GM19468 (cell line): Measurements from ENCODE around the gene PIK3R6.

Experiments
- ATAC-seq: cut with Tn5 transposase; IDR thresholded peaks from one replicate; pipeline ENCODE4 v1.9.1; 2021; ENCODE audit warnings: mild to moderate bottlenecking, moderate library complexity, moderate number of reproducible peaks; ENCODE audit not compliant: unreplicated experiment; ENCODE audit errors: extremely low read depth

PIK3R6 gene

DNA sequence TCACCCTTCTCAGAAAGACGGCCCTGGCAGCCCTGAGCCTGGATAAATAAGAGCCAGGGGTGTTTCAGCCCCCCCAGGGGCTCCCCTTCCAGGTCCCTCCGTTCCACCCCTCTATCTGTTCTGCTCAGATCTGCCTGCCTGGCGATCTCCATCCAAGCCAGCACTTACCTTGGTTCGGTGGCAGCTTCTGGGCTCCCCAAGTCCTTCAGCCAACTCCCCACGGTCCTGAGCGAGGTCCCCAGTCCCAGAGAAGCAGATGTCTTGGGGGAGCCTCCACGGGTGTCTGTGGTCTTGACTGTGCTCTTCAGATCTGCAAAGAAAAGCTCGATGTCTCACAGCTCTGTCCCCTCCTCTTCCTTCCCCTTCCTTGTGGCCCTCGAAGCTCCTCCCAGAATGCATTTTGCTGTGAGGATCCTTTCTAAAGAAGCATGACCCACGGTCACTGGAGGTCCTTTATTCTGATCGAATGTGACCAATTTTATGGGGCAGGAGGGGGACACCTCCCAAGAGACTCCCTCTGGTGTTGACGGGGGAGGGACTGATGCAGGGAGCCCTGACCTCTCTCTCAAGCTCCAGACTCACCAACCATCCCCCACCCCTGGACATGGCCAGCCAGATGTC is at the start of gene PIK3R6:
Gene PIK3R6, minus strand, starts transcription at position 314 of the 621 bp plus-strand sequence. CDS start 17,880 bp downstream, outside the sequence.
- no peak for ATAC-seq

- ATAC-seq = no peak
Measured at GRCh38 chr17:8916466-8916865, 49.0 kb upstream of the PIK3R6 start.

- no peak for ATAC-seq
Measured at GRCh38 chr17:8914554-8914953, 47.1 kb upstream of the PIK3R6 start.

GRCh38 chr17:8913879-8914278 is 46.4 kb upstream of the PIK3R6 start:
- no peak for ATAC-seq

- ATAC-seq = no peak
Measured at GRCh38 chr17:8913091-8913490, 45.6 kb upstream of the PIK3R6 start.

- ATAC-seq = no peak
Measured at GRCh38 chr17:8912084-8912981, 44.9 kb upstream of the PIK3R6 start.

- ATAC-seq = no peak
Measured at GRCh38 chr17:8910969-8911604, 43.6 kb upstream of the PIK3R6 start.

DNA sequence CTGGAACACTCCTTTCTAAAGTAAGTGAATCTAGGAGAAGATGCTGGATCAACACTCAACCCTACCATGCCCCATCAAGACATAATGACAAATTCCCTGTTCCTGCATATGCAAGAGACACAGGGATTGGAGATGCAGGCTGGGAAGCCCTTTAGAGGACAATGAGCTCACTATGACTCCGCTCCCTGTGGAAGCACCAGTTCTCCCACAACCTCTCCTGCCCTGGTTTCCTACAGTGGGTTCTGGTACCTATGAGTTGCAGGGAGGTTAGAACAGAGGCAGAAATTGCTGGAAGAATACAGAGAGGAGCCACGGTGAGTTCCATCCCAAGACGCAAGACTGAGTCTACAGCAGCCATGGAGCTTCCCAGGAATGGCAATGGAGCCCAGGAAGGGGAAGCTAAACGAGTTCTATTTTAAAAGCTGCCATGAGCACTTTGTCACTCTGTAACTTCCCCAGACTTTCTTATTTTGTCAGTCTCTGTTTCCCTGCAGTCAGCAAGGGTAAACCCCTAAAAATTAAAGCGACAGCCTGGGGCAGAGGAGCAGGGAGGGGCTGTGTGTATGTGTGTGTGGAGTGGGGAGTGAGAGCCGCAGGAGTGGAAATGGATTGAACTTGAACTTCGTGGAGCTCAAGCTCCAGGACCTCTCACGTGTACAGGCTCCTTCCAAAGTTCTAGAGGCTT is 42.3 kb upstream of the PIK3R6 start:
- ATAC-seq = no peak

DNA sequence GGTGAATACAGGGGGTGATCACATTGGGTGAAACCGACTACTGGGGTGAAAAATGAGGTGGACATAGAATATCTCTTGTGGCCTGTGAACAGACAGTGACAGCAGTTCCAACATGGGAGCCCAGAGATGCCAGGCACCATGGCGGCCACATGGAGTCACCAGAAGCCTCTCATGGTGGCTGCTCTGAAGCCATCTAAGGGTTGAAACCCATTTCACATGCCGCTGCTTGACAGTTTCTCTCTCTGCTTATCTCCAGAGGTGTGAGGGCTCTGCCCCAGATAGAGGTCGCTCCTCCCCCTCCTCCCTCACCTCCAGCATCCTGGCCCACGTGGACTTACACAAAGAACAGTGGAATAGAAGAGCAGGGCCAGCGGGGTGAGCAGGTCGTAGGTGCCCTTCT is 37.9 kb upstream of the PIK3R6 start:
- no peak for ATAC-seq

DNA sequence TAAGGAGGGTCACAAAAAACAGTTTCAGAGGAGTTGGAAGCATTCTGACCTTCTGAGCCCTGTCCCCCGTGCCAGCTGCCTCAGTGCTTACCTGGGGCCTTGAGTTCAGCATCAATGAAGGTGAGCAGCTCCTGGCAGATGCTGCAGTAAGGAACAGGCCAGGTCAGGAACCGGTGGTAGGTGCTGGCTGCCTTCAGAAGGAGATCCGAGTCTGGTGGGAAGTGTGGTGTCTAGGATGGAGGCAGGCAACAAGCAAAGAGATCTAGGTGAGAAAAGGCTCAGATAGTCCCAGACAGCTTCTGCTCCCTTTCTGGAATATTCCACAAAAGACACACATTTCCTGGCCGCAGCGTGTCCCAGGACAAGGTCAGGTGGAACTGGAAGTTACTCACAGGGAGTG is 37.2 kb upstream of the PIK3R6 start:
- ATAC-seq = no peak

DNA sequence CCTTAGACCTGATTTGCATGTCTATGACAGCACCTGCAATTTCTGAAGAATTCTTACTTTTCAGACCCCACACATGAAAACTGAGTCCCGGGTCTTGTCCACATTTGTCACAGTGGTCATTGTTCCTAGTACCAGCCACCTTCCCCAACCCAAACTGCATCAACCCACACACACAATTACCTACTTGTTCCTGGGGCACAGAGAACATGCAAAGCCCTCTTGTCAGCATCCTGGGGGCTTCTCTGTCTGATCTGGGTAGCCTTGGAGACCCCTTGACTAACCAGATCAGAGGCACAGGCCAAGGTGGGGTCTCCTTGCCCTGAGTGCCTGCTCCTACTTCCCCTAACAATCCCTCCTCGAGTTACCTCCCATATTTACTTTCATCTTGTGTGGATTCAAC is 36.7 kb upstream of the PIK3R6 start:
- ATAC-seq = no peak

GRCh38 chr17:8900626-8901585 is 33.4 kb upstream of the PIK3R6 start:
- ATAC-seq = no peak

DNA sequence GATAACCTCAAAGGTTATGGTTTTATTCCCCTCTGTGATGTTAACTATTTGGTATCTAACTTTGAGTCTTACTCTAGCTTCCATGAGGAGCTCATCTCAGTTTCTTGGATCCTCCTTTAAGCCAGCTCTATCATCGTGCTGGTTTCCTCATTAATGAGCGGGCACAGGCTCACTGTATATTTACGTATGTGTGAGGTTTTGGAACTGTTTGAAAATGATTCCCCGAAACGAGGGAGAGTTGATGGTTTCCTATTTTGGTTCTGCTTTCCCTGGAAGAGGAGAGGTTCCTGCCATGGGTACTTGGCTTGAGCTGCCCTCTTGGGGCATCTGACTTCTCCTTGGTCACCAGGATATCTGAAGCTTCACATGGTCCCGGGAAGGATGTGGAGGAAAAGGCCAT is 32.7 kb upstream of the PIK3R6 start:
- ATAC-seq = no peak

DNA sequence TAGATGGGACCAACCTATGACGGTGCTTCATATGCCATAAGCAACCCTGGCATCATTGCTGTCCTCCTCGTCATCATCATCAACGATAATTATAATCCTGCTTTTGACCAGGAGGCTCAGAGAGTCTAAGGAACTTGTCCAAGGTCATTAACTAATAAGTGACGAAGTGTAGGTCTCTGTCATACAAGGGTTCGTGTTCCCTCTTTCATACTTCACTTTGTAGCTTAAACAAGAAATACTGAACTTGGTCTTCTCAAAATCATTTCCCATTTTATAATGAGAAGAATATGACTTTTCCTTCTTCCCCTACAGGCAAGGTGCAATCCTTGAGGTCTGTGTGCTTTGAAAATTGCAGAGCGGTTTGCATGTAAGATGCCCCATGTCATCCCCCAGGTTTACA is 31.2 kb upstream of the PIK3R6 start:
- no peak for ATAC-seq

DNA sequence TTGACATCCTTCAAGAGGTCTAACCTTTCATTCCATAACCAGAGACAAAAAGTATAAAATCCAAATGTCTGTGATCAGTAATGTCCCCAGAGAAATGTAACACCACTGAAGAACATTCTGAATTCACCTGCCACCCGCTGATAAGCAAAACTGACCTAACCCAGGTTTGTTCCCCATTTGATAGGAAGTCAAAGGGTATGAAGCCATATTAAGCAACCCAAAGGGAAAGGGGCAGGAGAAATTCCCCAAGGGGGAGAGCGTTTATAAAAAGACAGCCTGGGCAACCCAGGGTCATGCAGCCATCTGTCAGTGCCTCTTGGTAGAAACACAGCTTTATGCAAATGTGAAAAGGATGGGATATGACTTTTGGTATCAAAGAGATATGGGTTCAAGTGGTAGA is 30.7 kb upstream of the PIK3R6 start:
- no peak for ATAC-seq

GRCh38 chr17:8896641-8897635 is 29.5 kb upstream of the PIK3R6 start:
- no peak for ATAC-seq

DNA sequence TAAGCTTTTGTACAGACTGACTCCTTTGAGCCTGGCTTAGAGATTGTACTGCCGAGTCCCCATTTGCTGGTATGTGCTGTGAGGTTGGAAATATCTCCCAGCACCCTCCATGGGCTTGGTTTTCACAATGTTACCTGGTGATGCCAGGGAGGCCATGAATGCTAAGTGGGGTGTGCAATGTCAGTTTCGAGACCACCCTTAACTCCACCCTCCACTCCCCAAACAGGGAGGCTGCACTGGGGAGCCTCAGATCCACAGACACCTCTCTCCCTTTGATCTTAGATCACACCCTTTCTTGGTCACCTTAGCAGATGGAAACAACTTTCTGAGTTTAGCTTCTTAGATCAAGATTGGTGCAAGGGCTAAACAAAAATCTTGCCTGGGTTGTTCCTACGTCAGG is 28.6 kb upstream of the PIK3R6 start:
- ATAC-seq = no peak
